DND-41 (cell line): ENCODE data around the gene MKX.

ENCODE experiments used
- ATAC-seq: fragments of 200-7000 bp; cut with Tn5 transposase; 3 replicates; pipeline ENCODE4 v1.9.1; 2021; ENCODE audit warnings: low read depth; ENCODE audit not compliant: insufficient read depth
- DNase-seq: peaks from one replicate; pipeline ENCODE4 v3.0.0-alpha.2; 2020
- H2AFZ ChIP-seq: 2 replicates; pipeline ENCODE4 v1.6.0; 2012; ENCODE audit warnings: low read depth, low read length
- H3K27ac ChIP-seq: 2 replicates; pipeline ENCODE4 v1.5.1; 2012; ENCODE audit warnings: low read length, inconsistent platforms
- H3K27me3 ChIP-seq: fragments of 200-600 bp; sonication (generic); 2 replicates; pipeline ENCODE4 v1.6.0; 2012; ENCODE audit warnings: low read length, mild to moderate bottlenecking, inconsistent platforms; ENCODE audit not compliant: insufficient read depth, poor library complexity
- H3K36me3 ChIP-seq: 2 replicates; pipeline ENCODE4 v1.5.1; 2012; ENCODE audit warnings: low read length, inconsistent platforms; ENCODE audit not compliant: insufficient read depth
- H3K4me1 ChIP-seq: 2 replicates; pipeline ENCODE4 v1.5.1; 2012; ENCODE audit warnings: mild to moderate bottlenecking, low read length; ENCODE audit not compliant: insufficient read depth
- H3K4me2 ChIP-seq: 2 replicates; pipeline ENCODE4 v1.6.0; 2012; ENCODE audit warnings: mild to moderate bottlenecking, moderate library complexity, low read length, inconsistent platforms; ENCODE audit not compliant: insufficient read depth
- H3K4me3 ChIP-seq, 2 experiments: fragments of 200-600 bp in 1 of 2; shearing (Covaris generic) in 1 of 2; 2 replicates each; pipeline ENCODE4 v1.5.1; 2012 to 2016; ENCODE audit warnings: inconsistent platforms in 2 of 2, low read length in 2 of 2, mild to moderate bottlenecking in 2 of 2, low read depth in 1 of 2, moderate library complexity in 1 of 2
- H3K79me2 ChIP-seq: 2 replicates; pipeline ENCODE4 v1.6.0; 2012; ENCODE audit warnings: low read length, inconsistent platforms; ENCODE audit not compliant: insufficient read depth
- H3K9ac ChIP-seq: 2 replicates; pipeline ENCODE4 v1.6.0; 2012; ENCODE audit warnings: low read depth, mild to moderate bottlenecking, inconsistent platforms, low read length, moderate library complexity
- H3K9me3 ChIP-seq: 2 replicates; pipeline ENCODE4 v1.5.1; 2012; ENCODE audit warnings: low read length, moderate library complexity, mild to moderate bottlenecking, inconsistent platforms; ENCODE audit not compliant: insufficient read depth, severe bottlenecking
- H4K20me1 ChIP-seq: 2 replicates; pipeline ENCODE4 v1.6.0; 2012; ENCODE audit warnings: low read length; ENCODE audit not compliant: insufficient read depth
- EZH2 ChIP-seq: IDR thresholded peaks from 3 replicates; pipeline ENCODE4 v1.6.1; 2012; ENCODE audit warnings: borderline replicate concordance, low read depth, mild to moderate bottlenecking, moderate library complexity, low read length, inconsistent platforms; ENCODE audit not compliant: severe bottlenecking
- TF ChIP-seq, protein P1 (sequence below): IDR thresholded peaks from 2 replicates; pipeline ENCODE4 v1.5.1; 2012; ENCODE audit warnings: borderline replicate concordance, low read length, moderate library complexity, mild to moderate bottlenecking; ENCODE audit not compliant: poor library complexity, severe bottlenecking; ENCODE audit errors: extremely low read depth

MKX gene

DNA sequence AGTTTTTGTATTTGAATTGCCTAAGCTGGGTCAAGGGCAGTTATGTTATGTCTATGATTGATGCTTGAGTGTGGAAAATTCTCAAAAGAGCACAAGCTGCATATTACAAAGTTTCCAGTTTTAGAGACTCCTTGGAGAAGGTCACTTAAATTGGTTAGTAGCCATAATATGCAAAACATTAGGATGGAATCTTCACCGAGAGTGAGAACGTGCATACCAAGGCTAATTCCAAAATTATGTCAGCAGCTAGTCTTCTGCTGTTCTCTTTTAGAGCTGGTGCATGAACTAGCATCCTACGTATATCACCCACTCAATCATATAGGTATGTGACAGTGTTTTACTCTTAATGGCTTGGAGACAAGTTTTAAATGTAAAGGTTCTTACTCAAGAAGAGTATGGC is 49.2 kb downstream of the MKX start:
- DNase-seq = no peak
- TF ChIP-seq EZH2 = no peak
- TF ChIP-seq, protein P1, sequence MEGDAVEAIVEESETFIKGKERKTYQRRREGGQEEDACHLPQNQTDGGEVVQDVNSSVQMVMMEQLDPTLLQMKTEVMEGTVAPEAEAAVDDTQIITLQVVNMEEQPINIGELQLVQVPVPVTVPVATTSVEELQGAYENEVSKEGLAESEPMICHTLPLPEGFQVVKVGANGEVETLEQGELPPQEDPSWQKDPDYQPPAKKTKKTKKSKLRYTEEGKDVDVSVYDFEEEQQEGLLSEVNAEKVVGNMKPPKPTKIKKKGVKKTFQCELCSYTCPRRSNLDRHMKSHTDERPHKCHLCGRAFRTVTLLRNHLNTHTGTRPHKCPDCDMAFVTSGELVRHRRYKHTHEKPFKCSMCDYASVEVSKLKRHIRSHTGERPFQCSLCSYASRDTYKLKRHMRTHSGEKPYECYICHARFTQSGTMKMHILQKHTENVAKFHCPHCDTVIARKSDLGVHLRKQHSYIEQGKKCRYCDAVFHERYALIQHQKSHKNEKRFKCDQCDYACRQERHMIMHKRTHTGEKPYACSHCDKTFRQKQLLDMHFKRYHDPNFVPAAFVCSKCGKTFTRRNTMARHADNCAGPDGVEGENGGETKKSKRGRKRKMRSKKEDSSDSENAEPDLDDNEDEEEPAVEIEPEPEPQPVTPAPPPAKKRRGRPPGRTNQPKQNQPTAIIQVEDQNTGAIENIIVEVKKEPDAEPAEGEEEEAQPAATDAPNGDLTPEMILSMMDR = no peak
- H3K4me1 ChIP-seq = no peaks in the 10 kb centered on the region

DNA sequence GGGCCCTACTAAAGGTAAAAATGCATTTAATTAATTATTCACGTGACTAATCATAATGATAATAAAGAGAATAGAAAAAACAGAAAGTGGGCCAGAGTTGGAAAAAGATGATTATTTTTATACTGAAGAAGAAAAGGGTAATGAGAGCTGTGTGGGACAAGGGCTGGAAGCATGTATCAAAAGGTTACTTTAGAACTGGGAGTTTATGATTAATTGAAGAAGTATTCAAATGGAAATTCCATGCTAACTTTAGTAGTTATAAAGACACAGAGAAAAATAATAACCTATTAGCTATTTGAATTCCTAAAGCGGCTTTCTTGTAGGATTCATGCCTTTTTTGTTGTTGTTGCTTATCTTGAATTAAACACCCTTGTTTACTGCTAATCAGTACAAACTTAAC is 49.9 kb downstream of the MKX start:
- no peak for TF ChIP-seq EZH2
- TF ChIP-seq, protein P1 = no peak
- Histone ChIP-seq H3K9ac (no peak overlapping the region), H4K20me1 (no peaks in the 10 kb centered on the region), H3K36me3 (no peaks in the 10 kb centered on the region), H2AFZ (no peak overlapping the region), H3K4me2 (no peak overlapping the region), H3K9me3 (no peaks in the 10 kb centered on the region), H3K4me3 (no peak overlapping the region), H3K79me2 (no peaks in the 10 kb centered on the region), H3K27ac (no peak overlapping the region), H3K4me1 (no peaks in the 10 kb centered on the region), H3K27me3 (peaks cover 4% of the 10 kb centered on the region)
- ATAC-seq (no peak), DNase-seq (no peak)

More for the DNA sequence above, 49.2 kb downstream of the MKX start:
- Histone ChIP-seq H3K27me3 (peaks cover 4% of the 10 kb centered on the region), H4K20me1 (no peaks in the 10 kb centered on the region), H3K9ac (no peak overlapping the region), H3K27ac (no peak overlapping the region), H3K79me2 (no peaks in the 10 kb centered on the region), H3K9me3 (no peaks in the 10 kb centered on the region), H2AFZ (no peak overlapping the region), H3K4me2 (no peak overlapping the region), H3K36me3 (no peaks in the 10 kb centered on the region), H3K4me3 (no peak overlapping the region)
- no peak for ATAC-seq

DNA sequence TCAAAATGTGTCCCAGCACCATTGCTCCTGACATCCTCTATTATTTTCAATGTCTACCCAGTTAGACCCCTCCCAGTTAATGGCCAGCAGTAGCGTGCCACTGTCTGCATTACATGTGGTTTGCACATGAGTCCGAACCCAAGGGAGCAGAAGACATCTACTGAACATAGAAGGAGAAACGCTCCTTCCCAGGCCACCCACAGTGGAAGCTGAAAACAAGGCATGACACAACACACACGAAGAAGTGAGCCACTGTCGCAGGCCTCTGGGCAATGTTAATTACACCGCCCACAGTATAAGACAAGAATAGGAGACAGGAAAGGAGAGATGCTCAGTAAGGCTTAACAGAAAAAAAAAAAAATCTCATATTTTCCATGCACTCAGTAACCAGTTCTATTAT is 50.5 kb downstream of the MKX start:
- Histone ChIP-seq H3K4me1 (no peaks in the 10 kb centered on the region), H2AFZ (no peak overlapping the region), H3K27me3 (peaks cover 4% of the 10 kb centered on the region), H3K4me3 (no peak overlapping the region), H4K20me1 (no peaks in the 10 kb centered on the region), H3K79me2 (no peaks in the 10 kb centered on the region), H3K9ac (no peak overlapping the region), H3K36me3 (no peaks in the 10 kb centered on the region), H3K4me2 (no peak overlapping the region), H3K27ac (no peak overlapping the region), H3K9me3 (no peaks in the 10 kb centered on the region)
- no peak for TF ChIP-seq EZH2
- TF ChIP-seq, protein P1 = no peak
- DNase-seq (no peak), ATAC-seq (no peak)

- Histone ChIP-seq H2AFZ (no peak overlapping the region), H3K9ac (no peak overlapping the region), H3K36me3 (no peaks in the 10 kb centered on the region), H3K4me1 (no peaks in the 10 kb centered on the region), H3K79me2 (no peaks in the 10 kb centered on the region), H3K27me3 (peaks cover 6% of the 10 kb centered on the region), H4K20me1 (no peaks in the 10 kb centered on the region), H3K4me2 (no peak overlapping the region), H3K4me3 (no peak overlapping the region), H3K9me3 (no peaks in the 10 kb centered on the region), H3K27ac (no peak overlapping the region)
- TF ChIP-seq, protein P1 = no peak
- TF ChIP-seq EZH2 = no peak
- ATAC-seq (no peak), DNase-seq (no peak)
These were observed 53.0 kb downstream of the MKX start for GRCh38 chr10:27692663-27693062.
